ENCODE results near the gene TMPRSS5.
"Not testable (repeated sequence)": the region's sequence is repeated elsewhere in the genome, so short reads cannot be mapped to it uniquely, and the experiment has no call there.

TMPRSS5 gene

DNA sequence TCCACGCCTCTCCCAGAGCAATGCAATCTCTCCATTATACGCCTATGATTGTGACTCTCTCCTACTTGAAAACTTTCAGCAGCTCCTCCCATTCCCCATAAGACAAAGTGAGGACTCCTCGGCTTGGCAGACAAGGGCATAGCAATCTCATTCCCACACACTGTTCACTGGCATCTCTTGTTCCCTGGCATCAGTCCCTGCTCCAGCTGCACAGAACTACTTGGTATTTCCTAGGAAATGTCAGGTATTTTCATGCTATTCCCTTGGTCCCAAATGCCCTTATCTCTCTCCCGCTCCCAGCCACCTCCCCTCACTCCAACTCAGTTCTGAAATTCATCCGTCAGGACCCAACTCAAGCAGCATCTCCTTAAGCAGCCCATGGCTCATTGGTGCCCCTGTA, 28.4 kb downstream of the TMPRSS5 start:
- Mint-ChIP-seq H3K4me1 (peaks cover 53% of the 10 kb centered on the region), H3K9me3 (no peaks in the 10 kb centered on the region), H3K27ac (no peak overlapping the region), H3K36me3 (ENCODE audit: low read depth) (no peaks in the 10 kb centered on the region), H3K27me3 (ENCODE audit: low read depth, poor library complexity) (peaks cover 33% of the 10 kb centered on the region), H3K4me3 (no peak overlapping the region)
- no peak for DNase-seq
- TF ChIP-seq, protein P1, sequence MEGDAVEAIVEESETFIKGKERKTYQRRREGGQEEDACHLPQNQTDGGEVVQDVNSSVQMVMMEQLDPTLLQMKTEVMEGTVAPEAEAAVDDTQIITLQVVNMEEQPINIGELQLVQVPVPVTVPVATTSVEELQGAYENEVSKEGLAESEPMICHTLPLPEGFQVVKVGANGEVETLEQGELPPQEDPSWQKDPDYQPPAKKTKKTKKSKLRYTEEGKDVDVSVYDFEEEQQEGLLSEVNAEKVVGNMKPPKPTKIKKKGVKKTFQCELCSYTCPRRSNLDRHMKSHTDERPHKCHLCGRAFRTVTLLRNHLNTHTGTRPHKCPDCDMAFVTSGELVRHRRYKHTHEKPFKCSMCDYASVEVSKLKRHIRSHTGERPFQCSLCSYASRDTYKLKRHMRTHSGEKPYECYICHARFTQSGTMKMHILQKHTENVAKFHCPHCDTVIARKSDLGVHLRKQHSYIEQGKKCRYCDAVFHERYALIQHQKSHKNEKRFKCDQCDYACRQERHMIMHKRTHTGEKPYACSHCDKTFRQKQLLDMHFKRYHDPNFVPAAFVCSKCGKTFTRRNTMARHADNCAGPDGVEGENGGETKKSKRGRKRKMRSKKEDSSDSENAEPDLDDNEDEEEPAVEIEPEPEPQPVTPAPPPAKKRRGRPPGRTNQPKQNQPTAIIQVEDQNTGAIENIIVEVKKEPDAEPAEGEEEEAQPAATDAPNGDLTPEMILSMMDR (IDR thresholded peaks at IDR 0.05) = no peak

DNA sequence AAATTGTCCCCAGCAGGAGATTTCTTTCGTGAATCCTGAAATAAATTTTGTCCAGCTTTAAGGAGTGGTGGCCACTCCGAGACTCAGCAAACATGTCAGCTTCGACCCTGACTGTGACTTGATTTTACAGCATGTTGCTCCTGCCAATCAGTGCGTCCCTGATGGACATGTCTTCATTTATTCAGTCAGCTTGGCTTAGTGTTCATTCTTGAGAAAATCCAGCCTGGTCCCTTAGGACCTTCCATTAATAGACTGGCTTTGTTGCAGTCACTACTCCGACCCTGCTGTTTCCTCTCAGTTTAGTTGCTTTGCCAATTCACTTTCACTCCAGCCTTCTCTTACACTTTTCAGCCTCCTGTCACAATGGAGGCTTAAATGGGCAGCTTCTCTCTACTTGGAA, 30.5 kb downstream of the TMPRSS5 start:
- H3K27me3 Mint-ChIP-seq (ENCODE audit: low read depth, poor library complexity) = peaks cover 30% of the 10 kb centered on the region
- no peaks in the 10 kb centered on the region for H3K9me3 Mint-ChIP-seq
- no peak overlapping the region for H3K4me3 Mint-ChIP-seq
- TF ChIP-seq, protein P1 (IDR thresholded peaks at IDR 0.05) = no peak
- no peaks in the 10 kb centered on the region for H3K36me3 Mint-ChIP-seq (ENCODE audit: low read depth)
- H3K4me1 Mint-ChIP-seq = peaks cover 32% of the 10 kb centered on the region
- H3K27ac Mint-ChIP-seq = peak overlapping the region; percentile 21
- no peak for DNase-seq

- Mint-ChIP-seq H3K27me3 (ENCODE audit: low read depth, poor library complexity) (peaks cover 25% of the 10 kb centered on the region), H3K9me3 (no peaks in the 10 kb centered on the region), H3K4me3 (no peak overlapping the region), H3K4me1 (peaks cover 28% of the 10 kb centered on the region), H3K36me3 (ENCODE audit: low read depth) (no peaks in the 10 kb centered on the region), H3K27ac (no peak overlapping the region)
- no peak for DNase-seq
- TF ChIP-seq, protein P1 (IDR thresholded peaks at IDR 0.05) = no peak
These were observed 31.0 kb downstream of the TMPRSS5 start for GRCh38 chr11:113675003-113675561.

DNA sequence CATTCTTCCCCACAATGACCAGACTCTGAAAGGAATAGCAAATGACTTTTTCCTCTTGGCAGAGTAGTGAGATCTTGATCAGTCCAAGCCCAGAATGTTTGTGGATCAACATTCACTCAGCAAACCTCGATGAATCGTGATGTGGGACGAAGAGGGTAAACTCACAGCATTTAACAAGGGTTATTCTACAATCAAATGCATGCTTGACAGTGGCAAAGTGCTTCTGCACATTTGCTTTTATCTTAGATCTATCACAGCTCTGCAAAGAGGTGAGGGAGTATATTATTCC, 31.8 kb downstream of the TMPRSS5 start:
- H3K4me3 Mint-ChIP-seq = no peak overlapping the region
- no peaks in the 10 kb centered on the region for H3K9me3 Mint-ChIP-seq
- no peak for DNase-seq
- TF ChIP-seq, protein P1 (IDR thresholded peaks at IDR 0.05) = no peak
- H3K27me3 Mint-ChIP-seq (ENCODE audit: low read depth, poor library complexity) = peaks cover 23% of the 10 kb centered on the region
- no peaks in the 10 kb centered on the region for H3K36me3 Mint-ChIP-seq (ENCODE audit: low read depth)
- peaks cover 21% of the 10 kb centered on the region for H3K4me1 Mint-ChIP-seq
- no peak overlapping the region for H3K27ac Mint-ChIP-seq

DNA sequence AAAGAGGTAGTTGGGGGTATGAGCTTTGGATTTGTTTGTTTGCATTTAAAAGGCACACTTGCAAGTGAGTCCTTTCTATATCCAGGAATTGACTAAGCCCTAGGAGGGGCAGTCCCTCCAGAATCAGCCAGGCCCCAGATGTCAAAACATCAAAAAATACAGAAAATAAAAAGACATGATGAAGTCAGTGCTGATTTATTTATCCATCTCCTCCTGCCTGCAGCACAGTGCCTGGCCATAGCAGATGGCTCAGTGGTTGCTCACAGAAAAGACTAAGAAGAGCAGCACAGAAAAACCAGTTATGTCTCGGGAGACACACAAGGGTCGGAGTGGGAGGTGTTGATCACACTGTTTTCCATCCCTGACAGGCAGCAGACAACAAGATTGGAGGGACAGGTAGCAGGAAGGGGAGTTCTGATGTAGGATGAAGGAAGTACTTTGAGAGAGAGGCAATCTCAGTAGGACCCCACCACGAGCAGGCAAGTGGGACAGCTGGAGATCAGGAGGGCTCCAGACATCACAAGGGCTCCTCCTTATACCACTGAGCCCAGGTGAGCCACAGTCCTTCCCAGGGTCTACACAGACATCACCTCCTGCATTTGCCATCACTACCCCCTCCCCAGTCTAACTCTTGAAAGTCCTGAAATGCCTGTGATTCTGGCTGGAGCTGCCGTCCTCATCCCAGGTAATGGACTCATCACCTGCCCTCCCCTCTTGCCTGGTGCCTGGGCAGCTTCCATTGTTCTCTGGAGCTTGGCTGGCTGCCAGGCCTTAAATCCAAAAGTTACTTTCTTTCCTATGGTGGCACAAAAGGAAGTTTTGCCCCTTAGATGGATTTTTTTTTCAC, 32.3 kb downstream of the TMPRSS5 start:
- Mint-ChIP-seq H3K4me1 (peaks cover 21% of the 10 kb centered on the region), H3K27ac (no peak overlapping the region), H3K36me3 (ENCODE audit: low read depth) (no peaks in the 10 kb centered on the region), H3K9me3 (no peaks in the 10 kb centered on the region), H3K4me3 (no peak overlapping the region), H3K27me3 (ENCODE audit: low read depth, poor library complexity) (peaks cover 26% of the 10 kb centered on the region)
- no peak for DNase-seq
- TF ChIP-seq, protein P1 (IDR thresholded peaks at IDR 0.05) = no peak

DNA sequence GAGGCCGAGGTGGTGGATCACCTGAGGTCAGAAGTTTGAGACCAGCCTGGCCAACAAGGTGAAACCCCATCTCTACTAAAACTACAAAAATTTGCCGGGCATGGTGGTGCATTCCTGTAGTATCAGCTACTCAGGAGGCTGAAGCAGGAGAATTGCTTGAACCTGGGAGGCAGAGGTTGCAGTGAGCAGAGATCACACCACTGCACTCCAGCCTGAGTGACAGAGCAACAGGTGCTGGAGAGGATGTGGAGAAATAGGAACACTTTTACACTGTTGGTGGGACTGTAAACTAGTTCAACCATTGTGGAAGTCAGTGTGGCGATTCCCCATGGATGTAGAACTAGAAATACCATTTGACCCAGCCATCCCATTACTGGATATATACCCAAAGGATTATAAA, 34.2 kb downstream of the TMPRSS5 start:
- not testable (repeated sequence) for DNase-seq; H3K9me3 Mint-ChIP-seq; H3K4me3 Mint-ChIP-seq; H3K27ac Mint-ChIP-seq; H3K36me3 Mint-ChIP-seq (ENCODE audit: low read depth)
- H3K27me3 Mint-ChIP-seq (ENCODE audit: low read depth, poor library complexity) = peaks cover 21% of the 10 kb centered on the region
- H3K4me1 Mint-ChIP-seq = peaks cover 21% of the 10 kb centered on the region
